ENCODE data around the gene ATP8A2.
A peak's percentile ranks its signal among the peaks of the same experiment; 100 is the strongest.

Gene ATP8A2

GRCh38 chr13:25882466-25883357 is 510.9 kb downstream of the ATP8A2 start:
- no peak for DNase-seq (ENCODE audit: low read depth, low spot score)

- no peak for DNase-seq (ENCODE audit: low read depth, low spot score)
Measured at GRCh38 chr13:25885418-25885817, 513.6 kb downstream of the ATP8A2 start.

- no peak for DNase-seq (ENCODE audit: low read depth, low spot score)
Measured at GRCh38 chr13:25886438-25887214, 514.9 kb downstream of the ATP8A2 start.

- DNase-seq (ENCODE audit: low read depth, low spot score): no peak
Measured at GRCh38 chr13:25887962-25888655, 516.3 kb downstream of the ATP8A2 start.

GRCh38 chr13:25890671-25891212 is 519.0 kb downstream of the ATP8A2 start:
- no peak for DNase-seq (ENCODE audit: low read depth, low spot score)

- no peak for DNase-seq (ENCODE audit: low read depth, low spot score)
Measured at GRCh38 chr13:25898991-25899390, 527.2 kb downstream of the ATP8A2 start.

GRCh38 chr13:25899464-25899863 is 527.7 kb downstream of the ATP8A2 start:
- no peak for DNase-seq (ENCODE audit: low read depth, low spot score)

- no peak for DNase-seq (ENCODE audit: low read depth, low spot score)
Measured at GRCh38 chr13:25899952-25900351, 528.2 kb downstream of the ATP8A2 start.

- no peak for DNase-seq (ENCODE audit: low read depth, low spot score)
Measured at GRCh38 chr13:25901460-25902376, 529.9 kb downstream of the ATP8A2 start.

GRCh38 chr13:25902455-25902854 is 530.7 kb downstream of the ATP8A2 start:
- no peak for DNase-seq (ENCODE audit: low read depth, low spot score)

- no peak for DNase-seq (ENCODE audit: low read depth, low spot score)
Measured at GRCh38 chr13:25902891-25903341, 531.1 kb downstream of the ATP8A2 start.

- no peak for DNase-seq (ENCODE audit: low read depth, low spot score)
Measured at GRCh38 chr13:25904830-25905229, 533.1 kb downstream of the ATP8A2 start.

- DNase-seq (ENCODE audit: low read depth, low spot score): no peak
Measured at GRCh38 chr13:25905611-25906010, 533.8 kb downstream of the ATP8A2 start.

- no peak for DNase-seq (ENCODE audit: low read depth, low spot score)
Measured at GRCh38 chr13:25906191-25906661, 534.5 kb downstream of the ATP8A2 start.

GRCh38 chr13:25908366-25908765 is 536.6 kb downstream of the ATP8A2 start:
- no peak for DNase-seq (ENCODE audit: low read depth, low spot score)

- no peak for DNase-seq (ENCODE audit: low read depth, low spot score)
Measured at GRCh38 chr13:25910243-25910642, 538.5 kb downstream of the ATP8A2 start.

- DNase-seq (ENCODE audit: low read depth, low spot score): peak; percentile 82
Measured at GRCh38 chr13:25910991-25911419, 539.2 kb downstream of the ATP8A2 start.

- DNase-seq (ENCODE audit: low read depth, low spot score): no peak
Measured at GRCh38 chr13:25912961-25913360, 541.2 kb downstream of the ATP8A2 start.

- DNase-seq (ENCODE audit: low read depth, low spot score): no peak
Measured at GRCh38 chr13:25915840-25916518, 544.2 kb downstream of the ATP8A2 start.

- DNase-seq (ENCODE audit: low read depth, low spot score): no peak
Measured at GRCh38 chr13:25920277-25920676, 548.5 kb downstream of the ATP8A2 start.
